Measurements from ENCODE around the gene RNF144A. TPM values are rescaled to one million over a fixed set of nuclear protein-coding genes. Genes with fewer than 3 reads are reported as not detected.

RNF144A gene
- total and polyA plus RNA-seq, 10 of the 15 experiments (the other 5 are each of a cell fraction or from before 2014, with no cell fraction given), result 0.02 to 12.1 (median 0.48) TPM; not detected in 1

- intact Hi-C loops (cut with micrococcal nuclease; ENCODE audit: unreplicated experiment) (no loop called here), in situ Hi-C loops (cut with MboI) (no loop called here)
- Histone ChIP-seq H3K4me3 (no peak overlapping the region), H3K27ac (ENCODE audit: control insufficient read depth, insufficient read depth) (no peak overlapping the region), H4K20me1 (ENCODE audit: control insufficient read depth, insufficient read depth) (no peaks in the 10 kb centered on the region), H3K9me3 (replicated peaks; ENCODE audit: control insufficient read depth, insufficient read depth, low read length) (no peaks in the 10 kb centered on the region), H3K4me1 (ENCODE audit: control insufficient read depth, insufficient read depth, low read length) (peaks cover 11% of the 10 kb centered on the region), H3K79me2 (ENCODE audit: control insufficient read depth, insufficient read depth, low read length) (no peaks in the 10 kb centered on the region), H3K27me3 (replicated peaks in 1 of 2; ENCODE audit: control insufficient read depth in 2 of 2, insufficient read depth in 2 of 2, low read length in 1 of 2) (no peaks in the 10 kb centered on the region; a peak in 1 of 4 replicates), H3K9ac (ENCODE audit: control insufficient read depth, insufficient read depth, low read length) (no peak overlapping the region), H2AFZ (ENCODE audit: control insufficient read depth, low read depth, low read length) (no peak overlapping the region), H3K36me3 (ENCODE audit: control insufficient read depth in 2 of 2, insufficient read depth in 2 of 2, low read length in 1 of 2) (no peaks in the 10 kb centered on the region), H3K4me2 (ENCODE audit: control insufficient read depth, insufficient read depth) (no peak overlapping the region)
- CTCF ChIA-PET, result no interaction called here
- DNase-seq (ENCODE audit: low read depth, low spot score) (no peak), FAIRE-seq (no peak), ATAC-seq (no peak)
- POLR2A ChIA-PET, result no interaction called here
- TF ChIP-seq BCLAF1 (IDR thresholded peaks at IDR 0.05) (no peak), SMARCA5 (IDR thresholded peaks at IDR 0.05) (no peak), NFYB (IDR thresholded peaks at IDR 0.05; ENCODE audit: insufficient read depth, low read depth, low read length) (no peak), IKZF1 (conservative IDR thresholded peaks at IDR 0.05) (no peak), MLLT1 (IDR thresholded peaks at IDR 0.05) (no peak), HDGF (IDR thresholded peaks at IDR 0.05) (no peak), HCFC1 (IDR thresholded peaks at IDR 0.05; ENCODE audit: low read length) (no peak), MYC (IDR thresholded peaks at IDR 0.05; ENCODE audit: insufficient read depth, insufficient read length, insufficient replicate concordance, low read length, severe bottlenecking) (no peak), KLF5 (IDR thresholded peaks at IDR 0.05; ENCODE audit: partially characterized antibody) (no peak), ZNF217 (IDR thresholded peaks at IDR 0.05) (no peak), FOXK2 (IDR thresholded peaks at IDR 0.05) (no peak), CTCF (IDR thresholded peaks at IDR 0.05 in 2 of 3, conservative IDR thresholded peaks at IDR 0.05 in 1 of 3; ENCODE audit: control insufficient read depth in 2 of 3, extremely low read depth in 1 of 3, insufficient read depth in 1 of 3, low read depth in 3 of 3, low read length in 3 of 3) (no peak), DPF2 (IDR thresholded peaks at IDR 0.05) (no peak), GABPA (IDR thresholded peaks at IDR 0.05; ENCODE audit: low read depth) (no peak), TARDBP (IDR thresholded peaks at IDR 0.05; ENCODE audit: borderline replicate concordance) (no peak)
- SMC1A ChIA-PET (ENCODE audit: uncharacterized antibody, unreplicated experiment), result no interaction called here
- no TSS peak for BruUV-seq (replicated peaks)
- RAD21 ChIA-PET (ENCODE audit: unreplicated experiment), result no interaction called here
- WGBS (ENCODE audit: insufficient coverage, insufficient replicate concordance, low lambda C conversion rate, missing lambda C conversion rate), result 61% methylated on average over 11 of the region's 11 CpGs
Observed at GRCh38 chr2:7009207-7009911, 92.1 kb downstream of the RNF144A start.
